HG02870 (cell line): Measurements from ENCODE around the gene OR10P1.

Experiments
- ATAC-seq: cut with Tn5 transposase; IDR thresholded peaks from one replicate; pipeline ENCODE4 v1.9.1; 2021; ENCODE audit warnings: mild to moderate bottlenecking, moderate library complexity; ENCODE audit not compliant: unreplicated experiment

Gene OR10P1

GRCh38 chr12:55682087-55682796 is 45.5 kb downstream of the OR10P1 start:
- ATAC-seq, result no peak

GRCh38 chr12:55683676-55684075 is 47.0 kb downstream of the OR10P1 start:
- ATAC-seq, result no peak

GRCh38 chr12:55684761-55685370 is 48.2 kb downstream of the OR10P1 start:
- no peak for ATAC-seq

- no peak for ATAC-seq
Observed at GRCh38 chr12:55685671-55686070, 49.0 kb downstream of the OR10P1 start.

- no peak for ATAC-seq
Observed at GRCh38 chr12:55686366-55687010, 49.8 kb downstream of the OR10P1 start.
